GM12878 (cell line): Measurements from ENCODE around the gene SAP25. TPM values are rescaled to one million over a fixed set of nuclear protein-coding genes. Genes with fewer than 3 reads are reported as not detected.

ENCODE experiments used
- ATAC-seq: fragments of 200-7000 bp; cut with Tn5 transposase; 3 replicates; pipeline ENCODE4 v1.9.1; 2020; ENCODE audit warnings: mild to moderate bottlenecking, moderate library complexity
- BruUV-seq: library from RNA; stranded (reverse); fragments of 400-500 nt; replicated peaks from 2 replicates; lab custom pipeline; 2021; lab: Mats Ljungman, UMichigan
- CTCF ChIA-PET: fragments of 300-600 bp; sonication (Branson Sonifier 250); formaldehyde crosslinking; extraction: SDS; loops from one replicate; lab custom pipeline; 2021; ENCODE audit warnings: inconsistent platforms; lab: Yijun Ruan, JAX
- POLR2A ChIA-PET: fragments of 350-600 bp; formaldehyde crosslinking; extraction: SDS; loops from one replicate; lab custom pipeline; 2021; ENCODE audit warnings: inconsistent platforms; lab: Charles Lee
- RAD21 ChIA-PET: fragments of 300-600 bp; sonication (Branson Sonifier 250); formaldehyde crosslinking; loops from one replicate; lab custom pipeline; 2023; ENCODE audit warnings: antibody characterized with exemption; ENCODE audit not compliant: unreplicated experiment; lab: Charles Lee
- SMC1A ChIA-PET: fragments of 300-600 bp; sonication (Branson Sonifier 250); formaldehyde crosslinking; loops from one replicate; lab custom pipeline; 2023; ENCODE audit not compliant: unreplicated experiment, uncharacterized antibody; lab: Charles Lee
- DNase-seq: peaks from one replicate; pipeline ENCODE4 v3.0.0-alpha.2; 2011; ENCODE audit warnings: low read depth, low spot score
- FAIRE-seq: peaks from 3 replicates; lab custom pipeline; 2011; peaks lifted over from hg19 to GRCh38; lab: Jason Lieb, UNC
- H2AFZ ChIP-seq: 2 replicates; pipeline ENCODE4 v1.6.0; 2011; ENCODE audit warnings: low read depth, low read length, control low read depth; ENCODE audit not compliant: control insufficient read depth
- H3K27ac ChIP-seq: 2 replicates; pipeline ENCODE4 v1.5.1; 2011; ENCODE audit warnings: control low read depth; ENCODE audit not compliant: control insufficient read depth, insufficient read depth
- H3K27me3 ChIP-seq, 2 experiments: replicated peaks in 1 of 2; 2 replicates each; pipeline versions ENCODE4 v1.6.0 to v1.6.1; 2011; ENCODE audit warnings: low read length in 1 of 2; ENCODE audit not compliant: control insufficient read depth in 2 of 2, insufficient read depth in 2 of 2
- H3K36me3 ChIP-seq, 2 experiments: 2 replicates each; pipeline ENCODE4 v1.5.1; 2011; ENCODE audit warnings: low read length in 1 of 2; ENCODE audit not compliant: control insufficient read depth in 2 of 2, insufficient read depth in 2 of 2
- H3K4me1 ChIP-seq: 2 replicates; pipeline ENCODE4 v1.6.1; 2011; ENCODE audit warnings: mild to moderate bottlenecking, low read length, moderate library complexity, mixed read lengths; ENCODE audit not compliant: control insufficient read depth, insufficient read depth
- H3K4me2 ChIP-seq: 2 replicates; pipeline ENCODE4 v1.6.0; 2011; ENCODE audit warnings: control low read depth; ENCODE audit not compliant: control insufficient read depth, insufficient read depth
- H3K4me3 ChIP-seq: fragments of 200-600 bp; sonication (generic); 2 replicates; pipeline ENCODE4 v1.5.1; 2016
- H3K79me2 ChIP-seq: 2 replicates; pipeline ENCODE4 v1.6.0; 2011; ENCODE audit warnings: low read length; ENCODE audit not compliant: control insufficient read depth, insufficient read depth
- H3K9ac ChIP-seq: 2 replicates; pipeline ENCODE4 v1.8.0; 2011; ENCODE audit warnings: low read length, control low read depth, mixed read lengths; ENCODE audit not compliant: control insufficient read depth, insufficient read depth
- H3K9me3 ChIP-seq: replicated peaks from 3 replicates; pipeline ENCODE4 v1.5.1; 2011; ENCODE audit warnings: mild to moderate bottlenecking, low read length; ENCODE audit not compliant: control insufficient read depth, insufficient read depth
- H4K20me1 ChIP-seq: 2 replicates; pipeline ENCODE4 v1.6.0; 2011; ENCODE audit not compliant: control insufficient read depth, insufficient read depth
- BMI1 ChIP-seq: fragments of 450-650 bp; IDR thresholded peaks from 2 replicates; pipeline ENCODE4 v1.6.1; 2016; ENCODE audit warnings: mild to moderate bottlenecking, moderate library complexity, borderline replicate concordance
- IKZF1 ChIP-seq: fragments of 450-650 bp; conservative IDR thresholded peaks from 2 replicates; pipeline ENCODE4 v1.6.1; 2017; ENCODE audit warnings: antibody characterized with exemption, mild to moderate bottlenecking
- MLLT1 ChIP-seq: fragments of 450-650 bp; IDR thresholded peaks from 2 replicates; pipeline ENCODE4 v1.6.1; 2016; ENCODE audit warnings: mild to moderate bottlenecking
- MTA2 ChIP-seq: fragments of 450-650 bp; IDR thresholded peaks from 2 replicates; pipeline ENCODE4 v1.6.1; 2016; ENCODE audit warnings: low read depth, mild to moderate bottlenecking, moderate library complexity
- MTA3 ChIP-seq: IDR thresholded peaks from 2 replicates; pipeline ENCODE4 v1.6.1; 2012; ENCODE audit warnings: low read length, inconsistent platforms, borderline replicate concordance
- MYB ChIP-seq: fragments of 150-350 bp; IDR thresholded peaks from 2 replicates; pipeline ENCODE4 v1.6.1; 2014; ENCODE audit warnings: mild to moderate bottlenecking, low read depth, low read length, borderline replicate concordance
- NR2F1 ChIP-seq: fragments of 450-650 bp; conservative IDR thresholded peaks from 2 replicates; pipeline ENCODE4 v1.6.1; 2017; ENCODE audit warnings: mild to moderate bottlenecking
- PKNOX1 ChIP-seq: fragments of 450-650 bp; IDR thresholded peaks from 2 replicates; pipeline ENCODE4 v1.6.1; 2016; ENCODE audit warnings: mild to moderate bottlenecking
- PML ChIP-seq: IDR thresholded peaks from 2 replicates; pipeline ENCODE4 v1.6.1; 2012; ENCODE audit warnings: low read length, inconsistent platforms
- POLR2AphosphoS2 ChIP-seq: IDR thresholded peaks from 2 replicates; pipeline ENCODE4 v1.6.1; 2011; ENCODE audit warnings: low read depth, mild to moderate bottlenecking, low read length, improper control_type of control experiment, moderate library complexity
- POU2F2 ChIP-seq: IDR thresholded peaks from 3 replicates; pipeline ENCODE4 v1.6.1; 2011; ENCODE audit warnings: low read depth, mild to moderate bottlenecking, low read length, borderline replicate concordance
- RELA ChIP-seq: fragments of 450-650 bp; IDR thresholded peaks from 2 replicates; pipeline ENCODE4 v1.8.0; 2014; ENCODE audit warnings: borderline replicate concordance; ENCODE audit not compliant: partially characterized antibody
- ZNF207 ChIP-seq: fragments of 450-650 bp; IDR thresholded peaks from 2 replicates; pipeline ENCODE4 v1.6.1; 2014; ENCODE audit warnings: antibody characterized with exemption, mild to moderate bottlenecking, borderline replicate concordance
- ZNF384 ChIP-seq: IDR thresholded peaks from 2 replicates; pipeline ENCODE4 v1.6.1; 2012; ENCODE audit warnings: low read depth, mild to moderate bottlenecking, low read length, improper control_type of control experiment, borderline replicate concordance
- WGBS: methylation state at CpG from one replicate; pipeline ENCODE4 v1.1.6; 2016; ENCODE audit warnings: low lambda C conversion rate; ENCODE audit not compliant: insufficient replicate concordance, insufficient coverage; ENCODE audit errors: missing lambda C conversion rate; 5-methylcytosine and 5-hydroxymethylcytosine counted together
- in situ Hi-C: fragments of 300-500 bp; cut with MboI; formaldehyde crosslinking; loops from 9 replicates; pipeline ENCODE4 v1.14.3; 2018; ENCODE audit warnings: mixed read lengths
- intact Hi-C: fragments of 100-400 bp; cut with micrococcal nuclease; formaldehyde crosslinking; loops from one replicate; pipeline ENCODE4 v1.14.2; 2022; ENCODE audit not compliant: unreplicated experiment
- polyA plus RNA-seq, 11 experiments: library from polyadenylated mRNA; depleted of rRNA in 4 of 11; unstranded in 6 of 11; stranded (reverse) in 5 of 11; fragments of >200 nt; fragmentation: Nextera tagmentation in 4 of 11; fragmentation: Illumina TruSeq in 1 of 11; extraction: Ambion mirVana in 4 of 11; extraction: Trizol in 1 of 11; gene quantifications; 1 replicate in 1 of 11; 2 replicates in 10 of 11; pipeline versions ENCODE4 v1.2.1 to v1.2.3, GENCODE V29; 2011 to 2016; ENCODE audit warnings: inconsistent platforms in 2 of 11, missing spikeins in 2 of 11, low read depth in 1 of 11
- total RNA-seq, 4 experiments: library from RNA; depleted of rRNA in 3 of 4; stranded (reverse); fragments of >200 nt in 3 of 4; fragmentation: Illumina TruSeq in 1 of 4; extraction: Trizol in 1 of 4; gene quantifications; 2 replicates each; pipeline versions ENCODE4 v1.2.1 to v1.2.3, GENCODE V29; 2013 to 2021

Gene SAP25
- total and polyA plus RNA-seq, 10 of the 15 experiments (the other 5 are each of a cell fraction or from before 2014, with no cell fraction given): 0.14 to 8.6 (median 1.1) TPM

- in situ Hi-C loops: no loop called here
- peaks cover 5 to 8% of the 10 kb centered on the region in 2 experiments; a peak in 3 of 4 replicates for H3K36me3 ChIP-seq
- H3K4me3 ChIP-seq: no peak overlapping the region
- ChIA-PET CTCF (interaction anchor here (0.6 to 12.6 kb wide), 4 partner anchors 8 to 125 kb away, joined by 3 to 190 read pairs (median 6); partner anchors contain the start of genes FBXO24 and LRCH4), POLR2A (no interaction called here), RAD21 (no interaction called here), SMC1A (interaction anchor here (0.9 kb wide), 2 partner anchors 9 to 18 kb away, joined by 3 to 4 read pairs; partner anchors contain the start of gene FBXO24)
- H3K27me3 ChIP-seq: no peaks in the 10 kb centered on the region
- TF ChIP-seq PML (0 out of 2 replicates have a peak, but pooled peaks have one; percentile 41), POLR2AphosphoS2 (0 out of 2 replicates have a peak, but pooled peaks have one; percentile 62), RELA (no peak), MYB (no peak), ZNF207 (no peak), IKZF1 (no peak)
- no peak overlapping the region for H3K27ac ChIP-seq
- no peak overlapping the region for H2AFZ ChIP-seq
- H3K4me1 ChIP-seq: peaks cover 30% of the 10 kb centered on the region
- no peaks in the 10 kb centered on the region for H3K79me2 ChIP-seq
- BruUV-seq: no TSS peak
- DNase-seq (no peak), ATAC-seq (no peak), FAIRE-seq (no peak)
- no peak overlapping the region for H3K4me2 ChIP-seq
- intact Hi-C loops: no loop called here
- no peaks in the 10 kb centered on the region for H4K20me1 ChIP-seq
- no peak overlapping the region for H3K9ac ChIP-seq
- no peaks in the 10 kb centered on the region for H3K9me3 ChIP-seq
- WGBS: 66% methylated on average over 10 of the region's 11 CpGs
Observed at GRCh38 chr7:100568176-100568895, 5.4 kb downstream of the SAP25 start.

- ChIA-PET RAD21 (no interaction called here), CTCF (interaction anchor here (1.1 to 12.6 kb wide), 3 partner anchors 18 to 124 kb away, joined by 3 to 190 read pairs (median 5); partner anchors contain the start of genes FBXO24 and LRCH4), POLR2A (no interaction called here), SMC1A (interaction anchor here (0.9 kb wide), 1 partner anchor 19 kb away, joined by 3 read pairs; the partner anchor contains the start of gene FBXO24)
- Histone ChIP-seq H4K20me1 (no peaks in the 10 kb centered on the region), H3K9me3 (no peaks in the 10 kb centered on the region), H3K27me3 (no peaks in the 10 kb centered on the region), H2AFZ (no peak overlapping the region), H3K79me2 (no peaks in the 10 kb centered on the region), H3K9ac (no peak overlapping the region), H3K36me3 (peaks cover 10 to 14% of the 10 kb centered on the region in 2 experiments; a peak in 3 of 4 replicates), H3K4me2 (no peak overlapping the region), H3K27ac (no peak overlapping the region), H3K4me3 (no peak overlapping the region), H3K4me1 (peaks cover 30% of the 10 kb centered on the region)
- in situ Hi-C loops: no loop called here
- no TSS peak for BruUV-seq
- WGBS: 2% methylated on average over 3 of the region's 3 CpGs
- intact Hi-C loops: no loop called here
- no peak for FAIRE-seq
- no peak for DNase-seq
- peak; percentile 32 for ATAC-seq
- TF ChIP-seq ZNF384 (no peak), POU2F2 (no peak), BMI1 (peak; percentile 70), MTA2 (no peak), PML (peak; percentile 59; the same call in 1 of the 2 replicates), MLLT1 (no peak), PKNOX1 (peak; percentile 21; the same call in 1 of the 2 replicates), NR2F1 (0 out of 2 replicates have a peak, but pooled peaks have one; percentile 31), MTA3 (peak; percentile 30; the same call in 1 of the 2 replicates)
Observed at GRCh38 chr7:100567751-100568175, 5.9 kb downstream of the SAP25 start.
